ENCODE data around the gene PIP5KL1.

Gene PIP5KL1

GRCh38 chr9:127927988-127928675 is 2.4 kb downstream of the PIP5KL1 start:
- no peak for DNase-seq

- peak; percentile 64 for DNase-seq
Observed at GRCh38 chr9:127927201-127927987, 3.2 kb downstream of the PIP5KL1 start.

GRCh38 chr9:127926906-127927200 is 3.7 kb downstream of the PIP5KL1 start:
- no peak for DNase-seq

GRCh38 chr9:127925959-127926905 is 4.3 kb downstream of the PIP5KL1 start:
- no peak for DNase-seq

- no peak for DNase-seq
Observed at GRCh38 chr9:127924736-127925444, 5.7 kb downstream of the PIP5KL1 start.

GRCh38 chr9:127923771-127924170 is 6.8 kb downstream of the PIP5KL1 start:
- DNase-seq = no peak

GRCh38 chr9:127923046-127923445 is 7.5 kb downstream of the PIP5KL1 start:
- no peak for DNase-seq

DNA sequence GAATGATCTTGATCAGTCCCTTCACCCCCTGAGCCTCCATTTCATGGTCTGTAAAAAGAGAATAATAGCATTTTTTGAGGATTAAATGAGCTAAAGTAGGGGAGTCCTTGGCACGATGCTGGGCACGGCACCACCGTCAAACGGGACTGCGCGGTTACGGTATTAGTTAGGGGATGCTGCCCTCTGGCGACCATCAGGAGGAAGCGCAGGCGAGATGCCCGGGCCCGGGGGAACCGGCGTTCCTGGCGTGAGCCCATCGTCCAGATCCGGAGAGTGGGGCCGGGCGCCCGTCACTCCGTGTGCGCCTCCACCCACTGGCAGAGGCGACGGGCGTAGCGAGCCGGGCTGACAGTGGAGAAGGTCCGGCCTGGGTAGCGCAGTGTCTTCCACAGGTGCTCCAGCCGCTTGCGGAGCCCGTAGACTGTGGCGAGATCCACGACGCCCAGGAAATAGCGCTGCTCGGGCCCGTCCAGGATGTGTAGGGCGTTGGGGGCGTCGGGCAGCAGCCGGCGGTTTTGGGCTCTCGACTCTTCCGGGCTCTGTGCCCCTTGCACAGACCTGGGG is 8.9 kb downstream of the PIP5KL1 start:
- DNase-seq = no peak

- DNase-seq = no peak
Observed at GRCh38 chr9:127920794-127921193, 9.8 kb downstream of the PIP5KL1 start.

- no peak for DNase-seq
Observed at GRCh38 chr9:127919253-127919815, 11.2 kb downstream of the PIP5KL1 start.

GRCh38 chr9:127918183-127919107 is 12.1 kb downstream of the PIP5KL1 start:
- no peak for DNase-seq

DNA sequence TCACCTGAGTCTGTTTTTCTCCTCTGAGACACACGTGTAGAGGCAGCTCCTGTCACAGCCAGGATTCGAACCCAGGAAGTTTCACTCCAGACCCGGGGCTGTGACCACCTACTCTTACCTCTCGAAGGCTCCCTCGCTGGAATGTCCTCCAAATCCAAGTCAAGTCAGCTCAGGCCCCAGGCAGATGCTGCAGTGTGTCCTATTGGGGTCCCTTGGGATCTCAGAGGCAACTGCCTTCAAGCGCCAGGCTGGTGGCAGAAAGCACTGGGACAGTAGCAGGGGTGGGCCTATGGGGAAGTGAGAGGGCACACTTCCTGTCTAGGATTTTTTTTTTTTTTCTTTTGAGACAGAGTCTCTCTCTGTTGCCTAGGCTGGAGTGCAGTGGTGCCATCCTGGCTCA is 13.0 kb downstream of the PIP5KL1 start:
- DNase-seq = no peak

DNA sequence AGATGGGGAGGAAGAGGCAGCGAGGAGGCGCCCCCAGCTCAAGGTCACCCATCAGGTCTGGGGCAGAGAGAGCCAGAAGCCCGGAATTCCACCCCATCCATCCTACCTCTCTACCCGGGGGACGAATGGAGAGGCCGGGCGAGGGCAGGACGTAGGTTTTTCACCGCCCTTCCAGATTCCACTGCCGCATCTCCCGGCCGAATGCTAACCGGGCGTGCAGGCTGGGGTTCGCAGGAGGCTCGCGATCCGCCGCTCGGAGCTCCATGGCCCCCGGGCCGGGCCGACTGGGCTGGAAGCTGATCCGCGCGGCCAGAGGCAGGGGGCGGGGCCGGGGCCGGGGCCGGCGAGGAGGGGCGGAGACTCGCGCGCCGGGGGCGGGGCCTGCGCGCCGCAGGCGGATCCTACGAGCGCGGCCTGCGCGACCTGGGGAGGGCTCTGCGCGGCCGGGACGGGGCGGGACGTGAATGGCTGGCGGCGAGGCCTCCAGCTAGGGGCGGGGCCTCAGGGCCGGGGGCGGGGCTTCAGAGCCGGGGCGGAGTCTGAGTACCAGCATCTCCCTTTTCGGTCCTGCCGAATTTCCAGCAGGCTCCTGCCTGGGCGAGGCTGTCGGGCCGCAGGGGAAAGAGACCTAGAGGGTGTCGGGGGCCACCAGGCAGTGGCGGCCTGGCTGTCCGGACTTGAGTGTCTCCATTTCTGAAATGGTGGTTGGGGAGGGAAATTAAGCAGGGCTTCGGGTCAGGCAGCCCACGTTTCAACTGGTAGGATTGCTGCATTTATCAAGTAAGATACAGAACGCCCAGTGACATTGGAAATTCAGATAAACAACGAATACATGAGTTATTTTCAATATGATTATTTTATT is 13.6 kb downstream of the PIP5KL1 start, which contains the start of gene ST6GALNAC4:
Gene ST6GALNAC4, minus strand, starts transcription at position 322 of the 862 bp plus-strand sequence. CDS start 622 bp downstream, outside the sequence.
- DNase-seq = no peak

DNA sequence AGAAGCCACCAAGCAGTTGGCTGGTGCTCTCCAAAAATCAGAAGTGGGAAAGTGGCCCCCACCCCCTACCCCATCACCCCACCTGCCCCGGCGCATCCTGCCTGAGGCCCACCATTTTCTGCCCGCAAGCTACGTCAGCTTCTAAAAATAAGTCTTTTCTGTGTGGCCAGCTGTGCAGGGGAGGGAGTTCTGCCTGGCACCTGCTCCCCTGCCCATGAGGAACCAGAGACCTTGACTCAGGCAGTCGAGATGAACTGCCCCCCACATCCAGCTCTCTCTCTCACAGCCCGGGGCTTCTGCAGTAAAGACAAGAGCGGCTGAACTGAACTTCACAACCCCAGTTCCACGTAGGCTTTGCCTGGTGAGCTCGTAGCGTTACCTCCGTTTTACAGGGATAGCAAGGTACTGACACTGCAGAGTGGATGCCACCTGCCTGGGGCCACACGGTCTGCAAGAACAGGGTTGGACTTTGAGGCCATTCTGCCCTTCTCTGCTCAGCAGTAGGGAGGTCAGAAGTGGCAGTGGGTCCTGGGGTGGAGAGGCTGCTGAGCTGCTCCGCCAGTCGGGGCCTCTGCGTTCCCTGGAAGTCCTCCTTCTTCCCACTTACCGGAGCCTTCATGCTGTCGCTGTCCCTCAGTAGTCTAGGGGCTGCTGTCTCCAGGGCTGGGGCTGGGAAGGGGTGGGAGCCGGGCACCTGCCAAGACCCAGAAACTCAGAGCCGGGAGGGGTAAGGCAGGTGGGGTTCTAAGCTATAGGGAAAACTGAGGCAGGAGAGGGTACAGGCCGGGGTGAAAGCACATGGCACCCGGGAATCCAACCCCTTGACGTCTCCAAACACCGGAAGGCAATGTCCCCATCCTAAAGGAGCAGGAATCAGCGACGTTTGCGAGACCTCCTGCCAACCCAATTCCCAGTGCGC is 14.5 kb downstream of the PIP5KL1 start:
- DNase-seq = no peak

DNA sequence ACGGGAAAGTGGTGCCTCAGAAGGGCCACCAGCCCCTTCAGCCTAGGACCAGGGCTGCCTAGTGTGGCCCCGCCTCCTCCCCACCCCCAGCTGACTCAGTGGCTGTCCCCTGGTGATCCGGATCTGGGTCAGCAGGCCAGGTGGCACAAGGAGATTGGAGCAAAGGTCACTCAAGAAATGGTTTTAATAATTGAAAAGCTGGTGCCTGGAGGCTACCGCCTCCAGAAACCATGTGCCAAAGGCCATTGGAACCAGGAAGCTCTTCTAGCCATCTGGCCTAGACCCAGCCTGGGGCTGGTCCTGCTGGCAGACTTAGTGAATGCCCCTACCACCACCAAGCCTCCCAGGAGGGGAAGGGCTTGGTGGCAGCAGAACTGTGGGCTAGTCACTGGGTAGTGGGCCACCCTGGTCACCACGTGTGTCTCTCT is 15.2 kb downstream of the PIP5KL1 start:
- DNase-seq = no peak

GRCh38 chr9:127913682-127914081 is 16.9 kb downstream of the PIP5KL1 start:
- DNase-seq = no peak

DNA sequence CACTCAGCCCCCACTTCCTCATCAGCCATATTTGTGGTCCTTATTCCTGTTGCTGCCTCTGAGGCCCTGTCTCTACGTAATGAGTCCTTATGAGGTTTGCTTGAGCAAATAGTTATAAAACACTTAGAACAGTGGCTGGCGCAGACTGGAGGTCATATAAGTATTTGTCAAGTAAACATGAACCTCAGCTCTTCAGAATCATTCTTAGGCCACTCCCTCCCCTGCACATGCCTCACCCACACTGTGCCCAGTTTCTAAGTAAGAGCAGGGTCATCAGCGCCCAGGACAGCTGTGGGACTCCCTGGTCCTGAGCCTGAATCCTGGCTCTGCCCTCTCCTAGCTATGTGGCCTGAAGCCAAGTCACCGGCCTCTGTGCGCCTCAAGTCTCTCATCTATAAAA is 17.7 kb downstream of the PIP5KL1 start:
- no peak for DNase-seq

- no peak for DNase-seq
Observed at GRCh38 chr9:127912296-127912695, 18.3 kb downstream of the PIP5KL1 start.

Measured in NCI-H1048 (cell line).